GM10248 (cell line): ENCODE measurements around the gene DPY30.
"Not testable (repeated sequence)": the region's sequence is repeated elsewhere in the genome, so short reads cannot be mapped to it uniquely, and the experiment has no call there.

Experiments
- CTCF ChIA-PET: fragments of 300-600 bp; sonication (Branson Sonifier 250); formaldehyde crosslinking; extraction: SDS; loops from one replicate; lab custom pipeline; 2021; ENCODE audit warnings: antibody characterized with exemption; lab: Yijun Ruan, JAX
- POLR2A ChIA-PET: fragments of 350-650 bp; sonication (Branson Sonifier 250); formaldehyde crosslinking; extraction: SDS; loops from one replicate; lab custom pipeline; 2020; ENCODE audit warnings: antibody characterized with exemption; lab: Yijun Ruan, JAX
- DNase-seq: peaks from one replicate; pipeline ENCODE4 v3.0.0; 2012; ENCODE audit errors: extremely low spot score
- CTCF ChIP-seq: IDR thresholded peaks from 2 replicates; pipeline ENCODE4 v1.5.1; 2012; ENCODE audit warnings: mild to moderate bottlenecking, low read depth; ENCODE audit errors: extremely low read depth, missing control alignments, control extremely low read depth

DPY30 gene

GRCh38 chr2:32063310-32064020 lies 23.9 kb upstream of the DPY30 start, which contains the start of gene SPAST:
Gene SPAST, plus strand, starts transcription at chr2:32063556. Its CDS starts 276 bp downstream, at chr2:32063832.
- DNase-seq: peak; percentile 99
- TF ChIP-seq CTCF: peak; percentile 29
- CTCF ChIA-PET: interaction anchor here (0.8 to 2.2 kb wide), 8 partner anchors 11 to 176 kb away, joined by 3 to 8 read pairs (median 6); no protein-coding TSS in a partner anchor
- POLR2A ChIA-PET: interaction anchor here (0.6 to 1.4 kb wide), 6 partner anchors 12 to 677 kb away, joined by 3 to 8 read pairs (median 5); partner anchors contain the start of genes DPY30 and SLC30A6

GRCh38 chr2:32061973-32062861 lies 22.6 kb upstream of the DPY30 start:
- POLR2A ChIA-PET: interaction anchor here (0.8 to 1.1 kb wide), 2 partner anchors 22 to 567 kb away, joined by 3 to 4 read pairs; no protein-coding TSS in a partner anchor
- CTCF ChIA-PET: interaction anchor here (0.9 to 2.2 kb wide), 8 partner anchors 10 to 175 kb away, joined by 3 to 8 read pairs (median 4); no protein-coding TSS in a partner anchor
- DNase-seq: peak; percentile 24
- no peak for TF ChIP-seq CTCF

GRCh38 chr2:32061430-32061829 lies 21.8 kb upstream of the DPY30 start:
- ChIA-PET POLR2A (no interaction called here), CTCF (interaction anchor here (0.9 to 1.0 kb wide), 2 partner anchors 38 to 66 kb away, joined by 3 read pairs; no protein-coding TSS in a partner anchor)
- DNase-seq: no peak
- no peak for TF ChIP-seq CTCF

- POLR2A ChIA-PET: no interaction called here
- DNase-seq: no peak
- no peak for TF ChIP-seq CTCF
- CTCF ChIA-PET: no interaction called here
These were observed 20.7 kb upstream of the DPY30 start for GRCh38 chr2:32060266-32060665.

- ChIA-PET CTCF (interaction anchor here (0.8 to 1.6 kb wide), 2 partner anchors 19 to 35 kb away, joined by 3 to 5 read pairs; no protein-coding TSS in a partner anchor), POLR2A (no interaction called here)
- no peak for DNase-seq
- no peak for TF ChIP-seq CTCF
These were observed 18.5 kb upstream of the DPY30 start for GRCh38 chr2:32058130-32058529.

- POLR2A ChIA-PET: interaction anchor here (0.6 kb wide), 1 partner anchor 53 kb away, joined by 3 read pairs; no protein-coding TSS in a partner anchor
- DNase-seq: not testable (repeated sequence)
- CTCF ChIA-PET: interaction anchor here (0.9 to 2.1 kb wide), 2 partner anchors 9 to 23 kb away, joined by 3 to 8 read pairs; no protein-coding TSS in a partner anchor
These were observed 15.0 kb upstream of the DPY30 start for GRCh38 chr2:32054583-32054982.
